Activated naive CD8-positive, alpha-beta T cell treated with anti-CD3 and anti-CD28 coated beads, Interleukin-2, amount 50 U/mL, for 16 hours (primary cell): ENCODE results near the gene IER3.

Experiments used
- DNase-seq: peaks from one replicate; pipeline ENCODE4 v3.0.0-alpha.2; 2020; ENCODE audit warnings: low read depth, low spot score

IER3 gene

GRCh38 chr6:30703821-30704220 lies 40.5 kb downstream of the IER3 start:
- DNase-seq, result no peak

GRCh38 chr6:30703011-30703410 lies 41.3 kb downstream of the IER3 start:
- no peak for DNase-seq

- no peak for DNase-seq
Observed at GRCh38 chr6:30700340-30700739, 44.0 kb downstream of the IER3 start.

DNA sequence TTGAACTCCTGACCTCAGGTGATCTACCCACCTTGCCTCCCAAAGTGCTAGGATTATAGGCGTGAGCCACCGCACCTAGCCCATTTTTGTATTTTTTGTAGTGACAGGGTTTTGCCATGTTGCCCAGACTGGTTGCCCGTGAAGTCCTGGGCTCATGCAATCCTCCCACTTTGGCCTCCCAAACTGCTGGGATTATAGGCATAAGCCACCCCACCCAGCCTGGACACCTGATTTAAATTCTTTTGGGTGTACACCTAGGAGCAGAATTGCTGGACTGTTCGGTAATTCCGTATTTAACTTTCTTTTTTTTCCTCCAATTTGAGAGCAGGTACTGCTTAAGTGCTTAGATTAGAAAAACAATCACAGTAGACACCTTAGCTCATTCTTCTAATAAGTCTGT lies 47.9 kb downstream of the IER3 start:
- DNase-seq, result no peak
